WI38 (cell line): ENCODE measurements around the gene HUWE1.

Experiments used
- H3K4me3 ChIP-seq: 2 replicates; pipeline ENCODE4 v1.5.1; 2011; ENCODE audit warnings: low read depth, mild to moderate bottlenecking, control low read depth, low read length
- CTCF ChIP-seq: IDR thresholded peaks from 2 replicates; pipeline ENCODE4 v1.5.1; 2012; ENCODE audit warnings: low read depth, mild to moderate bottlenecking, control low read depth, low read length

The HUWE1 gene

GRCh38 chrX:53684415-53685192 lies 1.9 kb downstream of the HUWE1 start:
- H3K4me3 ChIP-seq, result peak overlapping the region; percentile 69
- no peak for TF ChIP-seq CTCF

GRCh38 chrX:53683556-53684414 lies 2.7 kb downstream of the HUWE1 start:
- peak overlapping the region; percentile 70 for H3K4me3 ChIP-seq
- no peak for TF ChIP-seq CTCF

- TF ChIP-seq CTCF, result no peak
- peak overlapping the region; percentile 70 for H3K4me3 ChIP-seq
Observed at GRCh38 chrX:53682885-53683555, 3.5 kb downstream of the HUWE1 start.

GRCh38 chrX:53681661-53682060 lies 4.9 kb downstream of the HUWE1 start:
- H3K4me3 ChIP-seq, result no peak overlapping the region
- no peak for TF ChIP-seq CTCF

GRCh38 chrX:53678667-53679066 lies 7.9 kb downstream of the HUWE1 start:
- no peak for TF ChIP-seq CTCF
- H3K4me3 ChIP-seq, result no peak overlapping the region

- TF ChIP-seq CTCF, result no peak
Observed at GRCh38 chrX:53677286-53677685, 9.2 kb downstream of the HUWE1 start.

More at GRCh38 chrX:53677286-53677685, 9.2 kb downstream of the HUWE1 start:
- H3K4me3 ChIP-seq, result no peak overlapping the region
